HL-60 (cell line): Measurements from ENCODE around the gene CYSTM1.

Source experiments
- DNase-seq, 2 experiments: peaks; one replicate each; pipeline ENCODE4 v3.0.0-alpha.2; 2010 to 2020; ENCODE audit warnings: low read depth in 1 of 2, low spot score in 1 of 2
- H3K27ac ChIP-seq: fragments of 250-450 bp; sonication (Bioruptor Pico); replicated peaks from 2 replicates; pipeline ENCODE4 v1.5.1; 2020; ENCODE audit warnings: mild to moderate bottlenecking, moderate library complexity
- H3K27me3 ChIP-seq: fragments of 250-450 bp; sonication (Bioruptor Pico); 2 replicates; pipeline ENCODE4 v1.5.1; 2021; ENCODE audit warnings: mild to moderate bottlenecking, moderate library complexity; ENCODE audit not compliant: insufficient read depth, poor library complexity, severe bottlenecking
- H3K4me3 ChIP-seq: replicated peaks from 2 replicates; pipeline ENCODE4 v1.5.1; 2011; ENCODE audit warnings: mild to moderate bottlenecking, control low read depth, low read length; ENCODE audit not compliant: insufficient read depth
- CTCF ChIP-seq: IDR thresholded peaks from one replicate; pipeline ENCODE4 v1.5.1; 2011; ENCODE audit warnings: low read length, control low read depth, inconsistent platforms; ENCODE audit not compliant: insufficient read depth
- GABPA ChIP-seq: IDR thresholded peaks from 2 replicates; pipeline ENCODE4 v1.6.1; 2012; ENCODE audit warnings: low read depth
- POLR2AphosphoS5 ChIP-seq: IDR thresholded peaks from 2 replicates; pipeline ENCODE4 v1.6.1; 2012; ENCODE audit warnings: low read depth
- REST ChIP-seq: IDR thresholded peaks from 2 replicates; pipeline ENCODE4 v1.6.1; 2012; ENCODE audit warnings: low read depth; ENCODE audit not compliant: insufficient replicate concordance
- SPI1 ChIP-seq: IDR thresholded peaks from 2 replicates; pipeline ENCODE4 v1.6.1; 2012; ENCODE audit warnings: low read depth, mild to moderate bottlenecking, borderline replicate concordance

CYSTM1 gene

GRCh38 chr5:140145256-140145655 lies 29.7 kb upstream of the CYSTM1 start:
- no peak overlapping the region for H3K4me3 ChIP-seq
- H3K27ac ChIP-seq: no peak overlapping the region
- DNase-seq: no peak
- H3K27me3 ChIP-seq: no peaks in the 10 kb centered on the region
- TF ChIP-seq GABPA (no peak), SPI1 (no peak), CTCF (no peak)

- Histone ChIP-seq H3K27ac (no peak overlapping the region), H3K4me3 (no peak overlapping the region), H3K27me3 (no peaks in the 10 kb centered on the region)
- DNase-seq: peak; percentile 17 to 40
- TF ChIP-seq CTCF (no peak), REST (peak; percentile 89), SPI1 (no peak), GABPA (no peak), POLR2AphosphoS5 (no peak)
These were observed 29.0 kb upstream of the CYSTM1 start for GRCh38 chr5:140145818-140146522.

- no peak for DNase-seq
- Histone ChIP-seq H3K4me3 (no peak overlapping the region), H3K27ac (no peak overlapping the region), H3K27me3 (no peaks in the 10 kb centered on the region)
- TF ChIP-seq CTCF (no peak), GABPA (no peak), REST (no peak), SPI1 (no peak), POLR2AphosphoS5 (no peak)
These were observed 28.5 kb upstream of the CYSTM1 start for GRCh38 chr5:140146523-140146842.

- H3K27ac ChIP-seq: no peak overlapping the region
- H3K27me3 ChIP-seq: no peaks in the 10 kb centered on the region
- no peak overlapping the region for H3K4me3 ChIP-seq
- DNase-seq: no peak
- TF ChIP-seq CTCF (no peak), SPI1 (no peak), POLR2AphosphoS5 (no peak), REST (no peak), GABPA (no peak)
These were observed 27.5 kb upstream of the CYSTM1 start for GRCh38 chr5:140147460-140147859.
